Stimulated activated CD4-positive, alpha-beta T cell treated with anti-CD3 and anti-CD28 coated beads, Interleukin-15, amount 100 ng/mL, for 48 hours (primary cell): Measurements from ENCODE around the gene POP7.

Source experiments
- DNase-seq, 2 donors: peaks; one replicate each; pipeline ENCODE4 v3.0.0-alpha.2; 2020; ENCODE audit warnings: low read depth in 2 of 2

Gene POP7

DNA sequence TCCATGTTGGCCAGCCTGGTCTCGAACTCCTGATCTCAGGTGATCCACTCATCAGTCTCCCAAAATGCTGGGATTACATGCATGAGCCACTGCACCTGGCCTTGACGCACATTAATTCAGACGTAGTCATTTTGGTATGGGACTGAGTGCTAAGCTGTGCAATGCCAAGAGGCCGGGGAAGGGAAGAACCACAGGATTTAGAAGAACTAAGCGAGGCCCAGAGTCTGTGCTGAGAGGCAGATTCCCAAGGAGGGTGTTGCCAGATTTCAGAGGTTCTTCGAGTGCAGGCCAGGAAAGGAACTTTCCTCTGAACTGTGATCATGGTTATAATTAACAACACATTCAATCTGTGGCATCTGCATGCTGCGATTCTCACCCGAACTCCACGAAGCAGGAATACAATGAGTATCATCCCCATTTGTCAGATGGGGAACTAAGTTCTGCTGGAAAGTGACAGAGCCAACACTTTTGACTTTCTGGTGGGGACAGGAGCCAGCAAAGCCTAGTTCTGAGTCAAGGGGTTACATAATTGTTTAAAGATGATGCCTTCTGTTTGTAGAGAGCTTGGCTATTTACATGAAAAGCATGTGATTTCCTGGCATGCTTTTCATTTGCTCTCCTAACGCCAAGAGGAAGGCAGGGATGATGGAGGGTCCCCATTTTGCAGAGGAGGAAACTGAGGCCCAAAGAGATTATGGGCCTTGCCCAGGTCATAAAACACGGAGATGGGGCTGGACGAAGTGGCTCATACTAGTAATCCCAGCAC is 21.3 kb downstream of the POP7 start:
- DNase-seq: no peak

DNA sequence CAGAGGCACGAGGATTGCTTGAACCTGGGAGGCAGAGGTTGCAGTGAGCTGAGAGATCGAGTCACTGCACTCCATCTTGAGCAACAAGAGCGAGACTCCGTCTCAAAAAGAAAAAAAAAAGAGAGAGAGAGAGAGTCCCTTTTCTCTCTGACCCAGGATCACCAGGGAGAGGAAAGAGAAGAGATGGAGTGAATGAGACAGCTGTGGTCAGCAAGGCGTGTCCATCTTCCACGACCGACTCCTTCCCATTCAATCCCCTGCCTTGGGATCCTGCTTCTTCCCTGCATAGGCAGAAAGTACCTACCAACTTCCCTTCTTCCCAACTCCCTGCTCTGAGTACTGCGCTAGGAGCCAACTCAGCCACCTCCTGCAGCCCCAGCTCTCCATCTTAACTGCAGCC is 22.3 kb downstream of the POP7 start:
- no peak for DNase-seq

DNA sequence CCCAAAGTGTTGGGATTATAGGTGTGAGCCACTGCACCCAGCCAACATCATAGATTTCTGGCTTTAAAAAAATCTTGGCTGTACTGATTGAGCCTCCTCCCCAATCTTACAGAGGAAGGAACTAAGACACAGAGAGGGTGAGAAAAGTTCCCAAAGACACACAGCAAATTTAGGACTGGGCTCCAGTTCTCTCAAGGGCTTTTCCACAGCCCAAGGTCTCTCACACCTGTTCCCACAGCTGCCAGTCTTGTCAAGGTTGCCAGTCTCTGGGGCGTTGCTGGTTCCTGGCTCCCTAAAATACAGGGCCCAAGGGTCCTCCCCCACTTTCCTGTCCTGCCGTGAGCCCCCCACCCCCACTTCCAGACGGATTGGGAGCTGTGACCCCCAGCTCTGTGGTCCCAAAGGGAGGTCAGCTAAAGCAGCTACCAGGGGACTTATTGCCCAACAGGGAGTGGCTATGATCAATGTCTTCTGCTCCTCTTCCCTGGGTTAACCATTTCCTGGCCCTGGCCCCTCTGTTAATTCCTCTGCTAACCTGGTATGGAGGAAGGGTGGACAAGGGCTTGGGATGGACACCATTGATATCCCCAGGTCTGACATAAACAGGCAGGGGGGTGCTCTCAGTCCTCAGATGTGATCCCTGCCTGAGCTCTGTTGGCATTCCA is 24.3 kb downstream of the POP7 start:
- no peak for DNase-seq

DNA sequence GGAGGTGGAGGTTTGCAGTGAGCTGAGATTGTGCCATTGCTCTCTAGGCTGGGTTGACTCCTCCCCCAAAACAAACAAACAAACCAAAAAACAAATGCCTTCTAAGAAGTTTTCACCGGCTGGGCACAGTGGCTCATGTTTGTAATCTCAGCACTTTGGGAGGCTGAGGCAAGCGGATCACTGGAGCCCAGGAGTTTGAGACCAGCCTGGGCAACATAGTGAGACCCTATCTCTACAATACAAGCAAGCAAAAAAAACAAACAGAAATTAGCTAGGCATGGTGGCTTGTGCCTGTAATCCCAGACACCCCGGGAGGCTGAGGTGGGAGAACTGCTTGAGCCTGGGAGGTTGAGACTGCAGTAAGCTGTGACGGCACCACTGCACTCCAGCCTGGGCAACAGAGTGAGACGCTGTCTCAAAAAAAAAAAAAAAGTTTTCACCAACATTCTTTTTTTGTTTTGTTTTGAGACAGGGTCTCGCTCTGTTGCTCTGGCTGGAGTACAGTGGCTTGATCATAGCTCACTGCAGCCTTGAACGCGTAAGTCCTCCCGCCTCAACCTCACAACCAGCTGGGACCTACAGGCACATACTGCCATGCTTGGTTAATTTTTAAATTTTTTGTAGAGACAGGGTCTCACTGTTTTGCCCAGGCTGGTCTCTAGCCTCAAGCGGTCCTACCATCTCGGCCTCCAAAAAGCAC is 26.2 kb downstream of the POP7 start:
- DNase-seq: no peak

DNA sequence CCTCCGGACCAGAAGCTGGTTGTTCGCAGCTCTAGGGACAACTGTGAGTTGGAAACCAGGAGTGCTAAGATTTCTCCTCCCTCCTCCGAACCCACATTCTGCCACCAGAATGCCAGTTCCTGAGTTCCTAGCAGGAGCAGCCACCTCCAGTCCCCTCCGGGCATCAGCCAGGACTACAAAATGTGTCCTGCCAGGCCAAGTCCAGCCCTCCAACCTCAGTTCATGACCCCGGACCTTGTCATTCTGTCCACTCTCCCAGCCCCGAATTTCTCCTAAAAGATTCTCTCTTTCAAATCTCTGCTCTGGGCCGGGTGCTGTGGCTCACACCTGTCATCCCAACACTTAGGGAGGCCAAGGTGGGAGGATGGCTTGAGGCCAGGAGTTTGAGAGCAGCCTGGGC is 29.8 kb downstream of the POP7 start:
- DNase-seq: no peak

DNA sequence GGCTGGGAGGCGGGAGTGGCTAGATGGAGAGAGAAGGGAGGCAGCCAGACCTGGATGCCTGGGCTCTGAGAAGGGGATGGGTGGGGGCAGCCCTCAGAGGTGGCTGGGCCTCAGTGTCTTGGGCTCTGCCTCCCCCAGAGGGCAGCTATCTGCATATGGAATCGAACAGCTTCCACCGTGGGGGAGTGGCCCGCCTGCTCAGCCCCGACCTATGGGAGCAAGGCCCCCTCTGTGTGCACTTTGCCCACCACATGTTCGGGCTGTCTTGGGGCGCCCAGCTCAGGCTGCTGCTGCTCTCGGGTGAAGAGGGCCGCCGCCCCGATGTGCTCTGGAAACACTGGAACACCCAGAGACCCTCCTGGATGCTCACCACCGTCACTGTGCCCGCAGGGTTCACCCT is 30.8 kb downstream of the POP7 start:
- DNase-seq: no peak

DNA sequence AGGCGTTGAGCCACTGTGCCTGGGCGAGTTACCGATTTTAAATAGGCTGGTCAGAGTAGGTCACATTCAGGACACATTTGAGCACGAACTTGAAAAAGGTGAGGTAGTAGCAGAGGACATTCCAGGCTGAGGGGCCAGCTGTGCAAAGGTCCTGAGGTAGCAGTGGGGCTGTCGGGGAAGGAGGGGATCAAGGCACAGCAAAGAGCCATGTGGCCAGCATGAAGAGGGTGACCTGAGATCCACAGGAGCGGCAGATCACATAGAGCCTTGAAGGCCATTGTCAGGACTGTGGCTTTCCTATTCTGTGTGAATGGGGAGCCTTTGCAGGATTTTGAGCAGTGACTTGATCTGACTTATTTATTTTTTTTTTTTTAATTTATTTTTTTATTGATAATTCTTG is 34.0 kb downstream of the POP7 start:
- DNase-seq: no peak

DNA sequence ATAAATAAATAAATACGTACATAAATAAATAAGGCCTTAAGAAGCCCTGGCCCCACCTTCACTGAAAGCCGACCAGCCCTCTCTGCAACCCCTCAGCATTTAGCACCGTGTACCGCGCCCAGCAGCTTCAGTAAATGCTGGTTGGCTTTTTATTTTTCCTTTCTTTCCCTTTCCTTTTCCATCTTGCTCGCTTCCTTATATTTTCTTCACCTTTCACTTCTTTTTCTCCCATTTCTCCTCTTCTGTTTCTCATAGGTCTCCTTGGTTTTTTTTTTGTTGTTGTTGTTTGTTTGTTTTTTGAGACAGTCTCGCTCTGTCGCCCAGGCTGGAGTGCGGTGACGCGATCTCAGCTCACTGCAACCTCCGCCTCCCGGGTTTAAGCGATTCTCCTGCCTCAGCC is 38.7 kb downstream of the POP7 start:
- no peak for DNase-seq

DNA sequence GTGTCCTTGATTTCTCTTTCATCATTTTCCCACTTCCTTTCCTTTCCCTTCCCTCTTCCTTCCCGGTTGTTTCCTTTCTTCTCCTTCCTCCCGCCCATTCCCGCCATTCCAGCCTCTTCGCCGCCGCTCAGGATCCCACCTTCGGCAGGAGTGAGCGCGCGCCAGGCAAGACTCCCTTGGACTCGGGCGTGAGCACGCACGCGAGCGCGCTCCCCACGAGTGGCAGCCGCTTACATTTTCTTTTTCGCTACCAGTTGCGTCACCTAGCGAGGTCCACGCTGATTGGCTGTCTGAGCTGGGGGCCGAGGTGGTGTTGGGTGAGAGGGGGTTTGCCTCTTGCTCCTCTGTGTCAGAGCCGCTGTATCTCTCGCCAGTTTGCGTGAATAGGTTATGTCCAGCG is 39.3 kb downstream of the POP7 start:
- DNase-seq: no peak

DNA sequence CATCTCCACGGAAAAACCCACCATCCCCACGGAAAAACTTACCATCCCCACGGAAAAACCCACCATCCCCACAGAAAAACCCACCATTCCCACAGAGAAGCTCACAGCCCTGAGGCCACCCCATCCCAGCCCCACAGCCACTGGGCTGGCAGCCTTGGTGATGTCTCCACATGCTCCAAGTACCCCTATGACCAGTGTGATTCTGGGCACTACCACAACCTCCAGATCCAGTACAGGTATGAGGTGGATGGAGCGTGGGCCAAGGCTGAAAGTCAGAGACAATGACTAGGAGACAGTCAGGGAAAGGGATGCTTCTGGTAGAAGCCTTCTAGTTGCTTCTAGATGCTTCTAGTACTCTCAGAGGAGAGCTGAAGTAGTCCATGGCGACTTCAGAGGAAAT is 47.1 kb downstream of the POP7 start:
- no peak for DNase-seq

DNA sequence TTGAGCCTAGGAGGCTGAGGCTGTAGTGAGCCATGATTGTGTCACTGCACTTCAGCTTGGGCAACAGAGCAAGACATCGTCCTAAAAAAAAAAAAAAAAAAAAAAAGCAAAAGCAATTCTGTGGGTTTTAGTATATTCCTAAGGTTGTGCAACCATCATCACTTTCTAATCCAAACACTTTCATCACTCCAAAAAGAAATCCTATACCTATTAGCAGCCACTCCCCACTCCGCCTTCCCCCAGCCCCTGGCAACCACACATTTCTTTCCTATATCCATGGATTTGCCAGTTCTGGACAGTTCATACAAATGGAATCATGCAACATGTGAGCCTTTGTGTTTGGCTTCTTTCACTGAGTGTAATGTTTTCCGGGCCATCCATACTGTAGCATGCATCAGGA is 47.8 kb downstream of the POP7 start:
- no peak for DNase-seq
